Stimulated activated CD4-positive, alpha-beta T cell treated with anti-CD3 and anti-CD28 coated beads, Interleukin-2, amount 100 ng/mL, for 4 hours (primary cell): ENCODE results near the gene ACTRT2.

Experiments
- DNase-seq: peaks from one replicate; pipeline ENCODE4 v3.0.0-alpha.2; 2020; ENCODE audit warnings: low read depth

Gene ACTRT2

GRCh38 chr1:3003039-3003940 is 18.0 kb upstream of the ACTRT2 start:
- no peak for DNase-seq

GRCh38 chr1:3003941-3004270 is 17.4 kb upstream of the ACTRT2 start:
- DNase-seq: no peak

GRCh38 chr1:3004285-3005205 is 16.7 kb upstream of the ACTRT2 start:
- DNase-seq: no peak

GRCh38 chr1:3005771-3006170 is 15.5 kb upstream of the ACTRT2 start:
- DNase-seq: no peak

- DNase-seq: no peak
Measured at GRCh38 chr1:3007298-3008147, 13.7 kb upstream of the ACTRT2 start.

- no peak for DNase-seq
Measured at GRCh38 chr1:3009021-3009420, 12.2 kb upstream of the ACTRT2 start.

- DNase-seq: no peak
Measured at GRCh38 chr1:3009556-3009955, 11.7 kb upstream of the ACTRT2 start.

- DNase-seq: no peak
Measured at GRCh38 chr1:3011127-3011526, 10.1 kb upstream of the ACTRT2 start.

- no peak for DNase-seq
Measured at GRCh38 chr1:3011631-3012455, 9.4 kb upstream of the ACTRT2 start.

GRCh38 chr1:3012456-3013291 is 8.6 kb upstream of the ACTRT2 start:
- peak; percentile 28 for DNase-seq

GRCh38 chr1:3013371-3014049 is 7.8 kb upstream of the ACTRT2 start:
- no peak for DNase-seq

- DNase-seq: no peak
Measured at GRCh38 chr1:3014050-3014440, 7.2 kb upstream of the ACTRT2 start.

- no peak for DNase-seq
Measured at GRCh38 chr1:3014443-3015268, 6.6 kb upstream of the ACTRT2 start.

- no peak for DNase-seq
Measured at GRCh38 chr1:3015269-3015635, 6.0 kb upstream of the ACTRT2 start.

GRCh38 chr1:3015744-3016143 is 5.5 kb upstream of the ACTRT2 start:
- no peak for DNase-seq

- DNase-seq: no peak
Measured at GRCh38 chr1:3016641-3017439, 4.4 kb upstream of the ACTRT2 start.

- DNase-seq: no peak
Measured at GRCh38 chr1:3017440-3018050, 3.7 kb upstream of the ACTRT2 start.

- no peak for DNase-seq
Measured at GRCh38 chr1:3018051-3018471, 3.2 kb upstream of the ACTRT2 start.
